COLO829 (cell line): Measurements from ENCODE around the gene PNMT.

Experiments used
- DNase-seq: peaks from one replicate; pipeline ENCODE4 v3.0.0; 2012; ENCODE audit warnings: low spot score

The PNMT gene

DNA sequence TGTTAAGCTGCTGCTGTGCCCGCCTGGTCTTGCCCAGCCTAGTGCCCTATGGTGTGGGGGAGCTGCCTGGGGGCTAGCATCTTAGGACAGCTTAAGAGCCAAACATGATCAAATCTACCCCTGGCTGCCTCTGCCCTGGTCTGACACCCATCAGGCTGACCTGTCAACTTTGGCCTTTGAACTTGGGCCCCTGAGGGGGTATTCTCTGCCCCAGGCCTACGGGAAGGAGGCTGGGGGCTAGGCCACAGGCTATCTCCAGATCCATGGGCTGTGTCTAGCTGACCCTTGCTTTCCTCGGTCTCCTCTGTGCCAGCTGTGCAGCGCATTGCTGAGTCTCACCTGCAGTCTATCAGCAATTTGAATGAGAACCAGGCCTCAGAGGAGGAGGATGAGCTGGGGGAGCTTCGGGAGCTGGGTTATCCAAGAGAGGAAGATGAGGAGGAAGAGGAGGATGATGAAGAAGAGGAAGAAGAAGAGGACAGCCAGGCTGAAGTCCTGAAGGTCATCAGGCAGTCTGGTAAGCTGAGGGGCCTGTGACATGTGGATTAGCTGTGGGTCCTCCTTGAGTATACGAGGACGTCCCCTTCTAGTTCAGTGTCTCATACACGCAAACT is 34.6 kb upstream of the PNMT start:
- no peak for DNase-seq

DNA sequence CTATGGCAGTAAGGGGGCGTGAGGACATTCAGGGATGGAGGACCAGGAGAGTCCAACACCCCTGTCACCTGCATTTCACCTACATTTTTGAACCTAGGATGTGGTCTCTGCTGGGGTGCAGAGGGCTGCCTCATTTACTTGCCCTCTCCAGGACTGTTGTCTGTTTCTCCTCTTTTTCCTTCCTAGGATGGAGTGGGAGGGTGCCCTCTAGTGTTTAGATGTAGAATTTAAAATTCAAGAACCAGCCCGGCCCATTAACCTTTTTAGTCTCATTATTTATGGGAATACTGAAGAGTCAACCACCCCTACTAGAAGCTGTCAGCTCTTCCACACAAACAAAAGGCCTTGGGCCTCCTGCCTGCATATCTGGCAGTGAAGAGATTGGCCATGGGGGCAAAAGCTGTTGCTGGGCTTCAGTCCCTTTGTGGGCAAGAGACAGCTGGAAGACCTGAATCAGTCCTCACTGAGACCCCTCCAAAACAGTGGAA is 33.8 kb upstream of the PNMT start:
- DNase-seq, result no peak

DNA sequence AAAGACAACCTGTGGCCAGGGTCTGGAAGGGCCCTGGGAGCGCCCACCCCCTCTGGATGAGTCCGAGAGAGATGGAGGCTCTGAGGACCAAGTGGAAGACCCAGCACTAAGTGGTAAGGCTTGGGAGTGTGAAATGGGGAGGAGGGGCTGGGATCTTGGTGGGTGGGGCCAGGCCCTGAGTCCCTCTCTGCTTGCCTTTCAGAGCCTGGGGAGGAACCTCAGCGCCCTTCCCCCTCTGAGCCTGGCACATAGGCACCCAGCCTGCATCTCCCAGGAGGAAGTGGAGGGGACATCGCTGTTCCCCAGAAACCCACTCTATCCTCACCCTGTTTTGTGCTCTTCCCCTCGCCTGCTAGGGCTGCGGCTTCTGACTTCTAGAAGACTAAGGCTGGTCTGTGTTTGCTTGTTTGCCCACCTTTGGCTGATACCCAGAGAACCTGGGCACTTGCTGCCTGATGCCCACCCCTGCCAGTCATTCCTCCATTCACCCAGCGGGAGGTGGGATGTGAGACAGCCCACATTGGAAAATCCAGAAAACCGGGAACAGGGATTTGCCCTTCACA is 32.6 kb upstream of the PNMT start:
- no peak for DNase-seq

DNA sequence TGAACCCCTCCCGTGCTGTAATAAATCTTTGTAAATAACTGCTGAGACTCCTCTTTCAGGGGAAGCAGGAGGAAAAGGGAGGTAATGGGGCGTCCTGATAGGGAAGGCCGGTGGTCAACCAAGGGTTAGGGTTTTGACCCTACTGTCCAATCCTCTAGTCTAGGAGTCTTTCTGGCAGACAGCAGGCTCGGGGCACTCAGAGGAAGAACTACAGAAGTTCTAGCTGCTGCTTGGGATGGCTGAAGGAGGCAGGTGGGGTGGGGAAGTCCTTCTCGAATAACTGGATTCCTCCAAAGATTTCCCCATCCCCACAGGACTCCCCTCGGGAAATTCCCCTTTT is 31.7 kb upstream of the PNMT start:
- no peak for DNase-seq

DNA sequence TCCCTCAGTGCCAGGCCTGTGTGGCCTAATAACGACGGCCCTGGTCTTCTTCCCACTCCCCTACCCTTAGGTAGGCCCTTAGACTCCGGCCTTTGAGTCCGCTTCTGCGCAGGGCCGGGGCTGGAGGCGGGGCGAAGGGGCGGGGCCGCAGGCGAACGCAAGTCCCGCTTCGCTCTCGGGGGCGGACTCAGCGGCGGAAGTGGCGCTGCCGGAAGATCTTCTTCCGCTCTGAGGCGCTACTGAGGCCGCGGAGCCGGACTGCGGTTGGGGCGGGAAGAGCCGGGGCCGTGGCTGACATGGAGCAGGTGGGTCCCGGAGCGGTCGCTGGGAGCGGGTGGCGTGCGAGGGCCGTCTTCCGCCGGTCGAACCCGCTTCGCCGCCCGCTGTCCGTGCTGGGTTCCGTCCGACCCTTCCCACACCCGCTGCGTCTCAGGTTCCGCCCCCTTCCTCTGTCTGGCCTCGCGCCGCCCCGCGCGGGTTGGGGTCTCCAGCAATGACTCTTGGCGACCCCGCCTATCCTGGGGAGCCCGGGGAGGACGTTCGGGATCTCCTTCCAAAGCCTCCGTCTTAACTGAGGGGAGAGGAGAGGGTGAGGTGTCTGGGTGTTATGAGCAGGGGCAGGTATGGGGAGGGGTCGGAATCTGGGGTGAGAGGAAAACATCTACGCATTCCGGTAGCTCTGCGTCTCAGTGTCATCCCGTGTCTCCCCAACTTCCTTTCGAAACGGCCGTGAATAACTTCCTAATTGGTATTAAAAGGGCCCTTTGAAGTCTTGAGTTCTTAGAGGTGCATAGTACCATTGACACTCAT is 31.1 kb upstream of the PNMT start, which contains the start of gene STARD3:
Gene STARD3, plus strand, starts transcription at position 218 of the 810 bp plus-strand sequence. CDS start 16,388 bp downstream, outside the sequence.
- DNase-seq, result peak; percentile 81

DNA sequence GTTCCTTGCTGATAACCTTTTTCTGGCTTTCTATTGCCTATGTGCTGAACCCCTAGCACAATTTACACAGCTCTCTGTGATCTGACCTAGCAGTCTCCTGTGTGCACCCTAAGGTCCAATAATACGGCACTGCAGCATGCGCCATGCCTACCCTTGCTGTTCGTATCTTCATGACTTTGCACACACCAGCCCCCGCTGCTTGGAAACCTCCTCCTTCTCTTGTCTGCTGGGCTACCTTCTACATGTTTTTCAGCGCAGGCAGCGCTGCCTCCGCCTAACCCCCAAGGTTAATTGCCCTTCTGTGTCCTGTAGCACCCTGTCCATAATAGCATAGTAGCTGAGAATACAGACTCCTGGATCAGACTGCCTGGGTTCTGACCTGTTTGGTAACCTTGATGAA is 29.9 kb upstream of the PNMT start:
- DNase-seq, result no peak

DNA sequence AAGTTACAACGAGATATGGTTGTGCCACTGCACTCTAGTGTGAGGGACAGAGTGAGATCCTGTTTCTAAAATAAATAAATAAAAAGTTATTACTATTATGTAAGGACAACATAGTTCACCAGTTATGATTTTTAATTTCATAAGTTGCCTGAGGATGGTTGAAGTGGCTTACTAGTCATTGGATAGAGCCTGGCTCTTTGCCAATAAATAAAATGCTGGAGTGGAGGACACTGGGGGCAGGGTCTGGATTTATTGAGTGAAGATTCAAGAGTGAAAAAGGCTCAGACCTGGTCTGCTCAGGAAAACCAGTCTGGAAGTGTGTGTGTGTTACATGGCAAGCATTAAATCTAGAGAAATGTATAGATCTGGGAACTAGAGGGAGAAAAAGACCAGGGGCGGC is 29.2 kb upstream of the PNMT start:
- DNase-seq, result no peak

DNA sequence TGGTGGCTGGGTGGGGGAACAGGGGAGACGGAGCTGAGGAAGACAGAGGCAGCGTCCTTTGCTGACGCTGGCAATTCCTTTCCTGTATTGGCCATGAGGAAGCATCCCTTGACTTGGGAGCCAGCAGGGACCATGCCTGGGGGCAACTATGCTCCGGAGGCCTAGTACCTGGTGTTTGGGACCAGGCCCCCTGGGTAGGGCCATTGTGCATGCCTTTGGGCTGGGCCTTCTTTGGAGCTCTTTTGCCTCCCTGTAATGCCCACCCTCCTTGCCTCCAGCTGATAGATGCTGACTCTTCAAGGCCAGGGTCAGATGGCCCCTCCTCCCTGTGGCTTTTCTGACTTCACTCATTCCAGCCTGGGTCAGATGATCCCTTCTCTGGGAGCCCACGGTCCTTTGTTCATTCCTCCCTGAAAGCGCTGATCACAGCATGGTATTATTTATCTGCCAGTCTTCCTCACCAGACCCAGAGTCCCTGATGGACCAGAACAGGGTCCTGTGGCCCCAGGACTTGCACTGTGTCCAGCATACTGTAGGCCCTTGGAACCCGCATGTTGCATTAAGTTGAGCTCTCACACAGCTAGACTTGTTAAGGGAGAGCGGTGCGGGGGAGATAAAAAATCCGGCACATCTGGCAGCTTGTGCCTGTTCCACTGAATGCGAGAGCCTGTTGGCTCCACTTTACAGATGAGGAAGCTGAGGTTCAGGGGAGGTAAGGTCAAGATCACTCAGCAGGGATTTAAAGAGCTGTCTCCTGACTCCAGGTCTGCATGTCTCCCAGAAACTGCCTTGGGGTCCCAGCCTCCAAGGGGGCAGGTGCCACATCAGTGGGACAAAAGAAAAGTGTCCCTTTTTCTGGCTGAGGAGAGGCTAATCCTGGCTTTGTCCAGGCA is 28.4 kb upstream of the PNMT start:
- DNase-seq, result no peak

DNA sequence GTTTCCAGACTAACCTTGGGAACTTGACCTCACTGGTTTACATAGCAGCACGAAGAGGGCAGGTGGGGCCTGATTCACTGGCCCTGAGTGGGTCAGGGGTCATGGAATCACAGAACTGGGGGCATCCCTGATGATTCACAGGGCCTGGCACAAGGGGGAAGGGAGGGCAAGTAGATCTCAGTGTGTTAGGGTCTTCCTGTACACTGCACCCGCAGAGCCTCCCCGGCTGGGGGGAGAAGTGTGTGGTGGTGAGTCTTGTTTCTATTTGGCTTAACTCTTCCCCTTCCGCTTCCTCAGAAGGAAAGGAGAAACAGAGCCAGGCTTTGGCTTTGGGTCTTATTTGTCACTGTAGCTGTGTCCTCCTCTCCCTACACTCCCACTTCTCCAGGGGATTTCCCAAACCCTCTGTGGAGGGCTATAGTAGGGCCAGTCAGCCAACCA is 27.6 kb upstream of the PNMT start:
- no peak for DNase-seq

DNA sequence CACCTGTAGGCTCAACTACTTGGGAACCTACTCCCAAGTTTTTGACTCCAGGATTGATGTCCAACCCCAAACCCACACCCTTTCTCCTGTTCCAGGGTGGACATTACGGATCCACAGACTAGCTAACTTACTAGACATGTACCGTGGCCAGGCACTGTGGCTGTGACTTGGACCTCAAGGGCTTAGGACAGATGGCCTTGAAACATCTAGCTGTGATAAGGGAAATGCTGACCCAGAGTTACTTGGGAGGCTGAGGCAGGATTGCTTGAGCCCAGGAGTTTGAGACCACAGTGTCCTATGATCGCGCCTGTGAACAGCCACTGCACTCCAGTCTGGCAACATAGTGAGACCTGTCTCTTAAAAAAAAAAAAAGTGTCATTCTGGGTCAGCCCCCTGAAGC is 27.2 kb upstream of the PNMT start:
- no peak for DNase-seq

DNA sequence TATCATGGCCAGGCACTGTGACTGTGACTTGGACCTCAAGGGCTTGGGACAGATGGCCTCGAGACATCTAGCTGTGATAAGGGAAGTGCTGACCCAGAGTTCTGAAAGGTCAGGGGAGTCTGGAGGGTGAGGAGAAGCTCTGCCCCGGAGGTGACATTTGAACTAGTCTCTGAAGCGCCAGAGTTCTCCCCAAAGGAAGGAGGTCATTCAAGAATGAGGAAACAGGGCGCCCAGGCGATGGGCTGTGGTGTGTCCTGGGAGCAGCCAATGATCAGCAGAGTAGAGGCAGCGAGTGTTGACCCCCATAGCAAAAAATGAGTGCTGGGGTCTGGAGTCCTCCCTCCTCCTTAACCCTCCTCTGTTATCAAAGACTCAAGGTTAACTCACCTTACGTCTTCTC is 26.4 kb upstream of the PNMT start:
- no peak for DNase-seq

DNA sequence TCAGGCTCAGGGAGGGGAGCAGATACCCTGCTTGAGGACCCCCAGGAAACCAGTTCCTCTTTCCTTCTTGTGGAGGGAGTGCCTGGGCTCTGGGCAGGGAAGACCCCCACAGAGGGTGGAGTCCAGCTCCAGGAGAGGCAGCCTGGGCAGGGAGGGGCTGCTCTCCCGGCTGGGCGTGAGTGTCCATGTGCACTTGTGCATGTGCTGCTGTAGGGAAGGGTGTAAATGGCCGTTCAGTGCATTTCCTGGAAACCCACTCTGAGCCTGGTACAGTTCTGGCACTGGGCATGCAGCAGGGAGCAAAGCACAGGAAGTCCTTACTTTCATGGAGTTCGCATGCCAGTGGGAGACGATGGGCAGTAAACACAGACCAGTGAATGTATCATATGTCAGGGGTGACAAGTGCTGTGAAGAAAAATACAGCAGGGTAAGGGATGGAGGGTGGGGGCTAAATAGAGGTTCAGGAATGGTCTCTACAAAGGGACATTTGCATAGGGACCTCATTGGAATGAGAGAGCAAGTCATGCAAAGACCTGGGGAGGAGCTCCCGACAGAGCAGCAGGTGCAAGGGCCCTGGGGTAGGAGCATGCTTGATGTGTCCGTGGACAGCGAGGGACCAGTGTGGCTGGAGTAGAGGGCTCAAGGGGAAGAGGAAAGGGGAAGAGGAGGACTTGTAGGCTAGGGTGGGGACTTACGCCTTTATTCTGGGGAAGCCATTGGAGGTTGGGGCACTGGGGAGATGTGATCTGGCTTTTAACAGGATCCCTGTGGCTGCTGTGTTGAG is 25.8 kb upstream of the PNMT start:
- no peak for DNase-seq

DNA sequence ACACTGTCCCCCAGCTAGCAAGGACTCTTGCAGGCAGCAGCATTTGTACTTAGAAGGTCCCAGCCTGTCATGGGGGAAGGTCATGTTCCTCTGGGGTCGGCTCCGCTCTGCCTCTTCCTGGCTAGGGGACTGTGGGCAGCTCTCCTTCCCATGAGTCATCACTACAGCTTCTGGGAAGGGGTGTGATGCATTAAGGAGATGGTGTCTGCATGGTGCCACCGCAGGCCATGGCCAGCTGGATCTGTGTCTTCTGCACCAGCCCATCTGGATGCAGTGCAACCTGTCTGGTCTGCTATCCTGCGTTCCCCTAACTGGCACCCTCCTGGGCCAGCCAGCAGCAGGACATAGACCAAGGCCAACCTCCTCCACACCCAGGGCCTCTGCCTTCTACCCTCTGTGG is 25.0 kb upstream of the PNMT start:
- no peak for DNase-seq

DNA sequence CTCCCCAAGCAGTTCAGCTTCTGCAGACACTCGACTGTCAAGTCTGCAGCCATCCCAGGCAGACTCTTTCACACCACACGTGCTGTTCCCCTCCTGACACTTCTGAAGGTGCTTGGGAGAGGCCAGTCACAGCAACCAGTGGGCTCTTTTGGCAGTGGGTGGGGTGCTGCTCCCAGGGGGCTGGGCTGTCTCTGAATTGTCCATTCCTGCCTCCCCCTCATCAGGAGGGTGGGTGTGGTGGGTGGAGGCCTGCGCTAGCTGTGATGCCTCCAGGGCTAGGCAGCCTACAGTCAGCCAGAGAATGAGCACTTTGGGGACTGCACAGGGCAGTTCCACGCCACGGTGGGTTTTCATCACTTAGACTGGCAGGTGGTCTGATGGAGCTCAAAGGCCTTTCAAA is 21.0 kb upstream of the PNMT start:
- no peak for DNase-seq

DNA sequence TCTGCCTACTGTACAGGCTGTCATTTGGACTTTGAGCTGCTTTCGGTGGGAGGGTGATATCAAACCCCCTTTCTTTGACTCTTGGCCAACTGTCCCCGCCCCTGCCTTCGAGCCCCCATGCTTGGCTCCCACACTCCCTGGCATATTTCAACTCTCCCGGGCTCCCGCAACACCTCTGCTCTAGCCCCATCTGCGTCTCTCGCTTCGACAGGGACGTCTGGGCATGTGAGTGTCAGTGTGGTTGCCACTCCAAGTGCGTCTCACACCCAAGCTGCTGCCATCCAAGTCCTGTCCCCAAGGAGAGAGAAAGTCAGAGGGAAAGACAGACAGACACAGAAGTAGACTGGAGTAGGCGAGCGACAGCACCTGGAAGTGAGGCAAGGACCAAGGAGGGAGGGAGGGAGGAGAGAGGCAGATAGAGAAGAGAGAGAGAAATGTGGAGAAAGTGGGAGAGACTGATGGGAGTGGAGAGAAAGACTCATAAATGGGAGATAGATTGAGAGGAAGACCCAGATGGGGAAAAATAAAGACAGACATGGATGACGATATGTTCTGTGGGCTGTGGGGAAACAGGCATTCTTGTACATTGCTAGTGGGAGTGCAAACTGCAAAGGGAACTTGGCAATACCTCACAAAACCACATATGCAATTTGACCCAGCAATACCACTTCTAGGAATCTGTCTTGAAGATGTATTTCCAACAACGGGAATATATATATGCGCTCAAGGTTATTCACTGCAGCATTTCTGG is 19.5 kb upstream of the PNMT start:
- DNase-seq, result no peak

DNA sequence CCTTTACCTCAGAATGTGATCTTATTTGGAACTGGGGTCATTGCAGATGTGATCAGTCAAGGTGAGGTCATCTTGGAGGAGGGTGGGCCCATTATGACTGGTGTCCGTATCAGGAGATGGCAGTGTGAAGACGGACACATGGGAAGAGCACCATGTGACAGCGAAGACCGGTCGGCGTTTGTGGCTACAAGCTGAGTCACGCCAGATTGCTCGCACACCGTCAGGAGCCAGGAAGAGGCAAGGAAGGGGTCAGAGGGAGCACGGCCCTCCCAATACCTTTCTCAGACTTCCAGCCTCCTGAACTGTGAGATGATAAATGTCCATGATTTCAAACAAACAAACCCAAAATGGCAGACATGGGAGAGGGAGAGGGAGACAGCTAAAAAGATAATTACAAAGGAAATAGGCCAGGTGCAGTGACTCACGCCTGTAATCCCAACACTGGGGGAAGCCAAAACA is 18.1 kb upstream of the PNMT start:
- no peak for DNase-seq

DNA sequence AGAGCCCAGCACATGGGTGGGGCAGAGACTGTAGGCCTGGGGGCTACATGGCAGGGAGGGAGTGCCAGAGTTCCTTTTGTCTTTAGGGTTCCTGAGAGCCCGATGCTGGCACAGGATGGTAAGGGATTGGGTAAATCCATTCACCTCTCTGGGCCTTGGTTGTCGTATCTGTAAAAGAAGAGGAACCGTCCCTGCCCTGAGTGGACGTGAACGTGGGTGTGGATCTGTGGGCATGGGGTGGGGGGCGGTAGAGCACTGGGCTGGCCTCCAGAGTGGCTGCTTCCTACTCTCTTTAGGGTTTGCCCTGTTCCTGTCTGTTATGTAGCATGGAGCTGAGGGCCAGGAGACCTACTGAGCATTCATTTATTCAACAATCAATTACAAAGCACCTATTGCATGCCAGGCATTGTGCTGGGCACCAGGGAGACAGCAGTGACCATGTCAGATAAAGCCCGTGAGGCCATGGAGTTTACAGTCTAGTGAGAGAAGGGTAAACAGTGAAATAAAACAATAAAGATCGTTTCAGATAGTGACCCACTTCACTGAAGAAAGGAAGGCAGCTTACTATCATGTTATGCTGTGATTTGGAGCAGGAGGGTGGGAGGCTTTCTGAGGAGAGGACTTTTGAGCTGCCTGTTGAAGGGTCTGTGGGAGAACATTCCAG is 16.2 kb upstream of the PNMT start:
- DNase-seq, result no peak

DNA sequence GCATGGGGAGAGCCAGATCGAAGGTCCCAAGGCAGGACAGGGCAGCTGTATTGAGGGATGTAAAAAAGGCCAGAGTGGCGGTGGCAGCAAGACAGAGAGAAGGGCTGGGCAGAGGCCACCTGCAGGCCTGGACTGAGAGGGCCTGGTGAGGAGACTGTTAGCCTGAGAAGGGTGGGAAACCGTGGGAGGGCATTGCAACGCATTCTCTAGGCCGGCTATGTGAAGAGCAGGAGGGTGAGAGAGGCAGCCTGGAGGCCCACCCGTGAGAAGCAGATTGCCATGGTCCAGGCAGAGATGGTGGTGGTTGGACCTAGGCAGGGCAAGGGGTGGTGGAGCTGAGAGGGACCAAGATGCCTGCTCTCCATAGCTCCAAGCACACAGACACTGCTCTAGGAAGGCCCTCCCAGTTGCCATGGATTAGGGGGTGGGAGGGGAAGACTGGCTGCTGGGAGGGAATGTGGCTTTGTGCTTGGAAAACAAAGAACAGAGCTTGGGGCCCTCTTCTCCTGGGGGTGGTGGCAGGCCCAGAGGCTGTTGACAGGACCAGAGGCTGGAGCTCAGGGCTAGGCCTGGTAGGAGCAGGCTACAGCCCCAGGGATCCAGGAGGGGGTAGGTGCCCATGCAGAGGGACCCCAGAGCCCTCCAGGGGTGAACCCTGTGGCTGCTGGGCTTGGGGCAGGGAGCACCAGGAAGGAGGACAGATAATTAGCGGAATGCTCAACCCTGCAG is 15.5 kb upstream of the PNMT start:
- no peak for DNase-seq

DNA sequence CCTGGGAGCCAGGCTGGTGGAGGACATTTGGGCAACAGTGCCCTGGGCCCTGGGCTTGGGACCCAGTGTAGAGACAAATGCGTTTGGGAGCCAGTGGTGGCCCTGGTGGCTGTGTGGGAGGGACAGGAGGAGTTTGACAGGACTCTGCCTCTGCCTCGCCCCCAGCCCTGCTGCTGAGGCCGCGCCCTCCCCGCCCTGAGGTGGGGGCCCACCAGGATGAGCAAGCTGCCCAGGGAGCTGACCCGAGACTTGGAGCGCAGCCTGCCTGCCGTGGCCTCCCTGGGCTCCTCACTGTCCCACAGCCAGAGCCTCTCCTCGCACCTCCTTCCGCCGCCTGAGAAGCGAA is 15.0 kb upstream of the PNMT start:
- DNase-seq, result no peak
